Lower lobe of right lung (tissue), 2 donors: ENCODE results near the gene ZNF462. TPM values are rescaled to one million over a fixed set of nuclear protein-coding genes. Genes with fewer than 3 reads are reported as not detected.

Source experiments
- ATAC-seq, 2 donors: fragments of 200-7000 bp; cut with Tn5 transposase; one replicate each; pipeline ENCODE4 v1.9.1; 2020 to 2022; ENCODE audit warnings: mild to moderate bottlenecking in 2 of 2, moderate library complexity in 2 of 2
- DNase-seq: peaks from one replicate; pipeline ENCODE4 v3.0.0-alpha.2; 2020
- H3K27ac ChIP-seq: fragments of 200-600 bp; one replicate; pipeline ENCODE4 v1.8.0; 2022
- H3K27me3 ChIP-seq: fragments of 200-600 bp; one replicate; pipeline ENCODE4 v1.8.0; 2022; ENCODE audit warnings: low read depth
- H3K36me3 ChIP-seq: fragments of 200-600 bp; one replicate; pipeline ENCODE4 v1.8.0; 2022; ENCODE audit warnings: mild to moderate bottlenecking
- H3K4me1 ChIP-seq: fragments of 200-600 bp; one replicate; pipeline ENCODE4 v1.8.0; 2022
- H3K4me3 ChIP-seq: fragments of 200-600 bp; one replicate; pipeline ENCODE4 v1.8.0; 2022; ENCODE audit warnings: mild to moderate bottlenecking
- H3K9me3 ChIP-seq: fragments of 200-600 bp; one replicate; pipeline ENCODE4 v1.8.0; 2022
- intact Hi-C: fragments of 100-400 bp; cut with DNase I; formaldehyde crosslinking; loops from one replicate; pipeline ENCODE4 v1.11.0; 2022
- total RNA-seq: library from RNA; stranded (reverse); fragmentation: NEBNext Ultra II Directional; extraction: Animal tissue kit (Norgen Biotek cat#: 25700); gene quantifications from one replicate; pipeline ENCODE4 v1.2.1, GENCODE V29; 2021
- TF ChIP-seq, protein P1 (sequence below): fragments of 200-600 bp; IDR thresholded peaks from one replicate; pipeline ENCODE4 v1.8.0; 2022; ENCODE audit warnings: antibody characterized with exemption, mild to moderate bottlenecking
- donor health status: DM: no; HTN: yes; CAD: no; lungs with severe emphysema.

Gene ZNF462
- total RNA-seq, 1 donor from 2014 or later = 24.4 TPM

DNA sequence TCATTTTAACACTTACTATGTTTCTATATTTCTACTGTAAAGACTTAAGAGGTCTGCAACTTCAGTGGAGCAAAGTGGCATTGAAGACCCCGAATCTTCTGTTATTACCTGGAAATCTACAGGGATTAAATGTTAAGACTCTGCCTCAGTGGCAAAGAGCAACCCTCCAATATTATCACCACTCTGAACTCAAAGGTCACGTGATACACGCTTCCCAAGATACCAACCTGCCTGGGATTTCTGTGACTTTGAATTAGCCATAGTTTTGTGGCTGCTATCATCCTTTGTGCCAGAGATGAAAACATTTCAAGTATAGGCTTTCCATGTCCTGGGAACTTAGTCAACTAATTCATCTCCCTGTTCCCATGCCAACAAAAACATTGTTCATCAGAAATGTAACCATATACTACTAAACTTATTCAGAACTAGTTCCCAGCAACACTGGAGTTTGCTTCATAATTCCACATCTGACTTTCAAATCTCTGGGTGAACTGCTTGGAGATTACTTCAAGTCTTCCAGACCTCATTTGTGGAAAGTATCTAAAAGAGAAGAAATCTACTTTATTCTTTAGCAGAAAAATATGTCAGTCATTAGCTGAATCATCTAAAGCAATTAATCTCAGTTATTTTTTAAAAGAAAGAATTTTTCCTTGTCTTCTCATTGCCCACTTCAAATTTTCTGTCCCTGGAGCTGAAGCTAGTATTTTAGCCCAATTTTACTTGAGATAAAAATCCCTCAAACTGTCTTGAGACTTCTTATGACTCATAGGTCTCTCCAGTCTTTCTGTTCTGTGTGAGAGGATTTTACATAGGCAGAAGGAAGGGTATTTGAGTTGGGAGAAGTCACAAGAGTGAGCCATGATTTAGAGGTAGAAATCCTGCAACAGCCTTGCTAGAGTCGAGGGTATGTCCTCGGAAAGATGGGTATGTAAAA lies 83.0 kb downstream of the ZNF462 start:
- Histone ChIP-seq H3K27ac (no peak overlapping the region), H3K4me3 (no peak overlapping the region), H3K36me3 (no peaks in the 10 kb centered on the region), H3K4me1 (no peaks in the 10 kb centered on the region), H3K27me3 (no peaks in the 10 kb centered on the region), H3K9me3 (no peaks in the 10 kb centered on the region)
- TF ChIP-seq, protein P1, sequence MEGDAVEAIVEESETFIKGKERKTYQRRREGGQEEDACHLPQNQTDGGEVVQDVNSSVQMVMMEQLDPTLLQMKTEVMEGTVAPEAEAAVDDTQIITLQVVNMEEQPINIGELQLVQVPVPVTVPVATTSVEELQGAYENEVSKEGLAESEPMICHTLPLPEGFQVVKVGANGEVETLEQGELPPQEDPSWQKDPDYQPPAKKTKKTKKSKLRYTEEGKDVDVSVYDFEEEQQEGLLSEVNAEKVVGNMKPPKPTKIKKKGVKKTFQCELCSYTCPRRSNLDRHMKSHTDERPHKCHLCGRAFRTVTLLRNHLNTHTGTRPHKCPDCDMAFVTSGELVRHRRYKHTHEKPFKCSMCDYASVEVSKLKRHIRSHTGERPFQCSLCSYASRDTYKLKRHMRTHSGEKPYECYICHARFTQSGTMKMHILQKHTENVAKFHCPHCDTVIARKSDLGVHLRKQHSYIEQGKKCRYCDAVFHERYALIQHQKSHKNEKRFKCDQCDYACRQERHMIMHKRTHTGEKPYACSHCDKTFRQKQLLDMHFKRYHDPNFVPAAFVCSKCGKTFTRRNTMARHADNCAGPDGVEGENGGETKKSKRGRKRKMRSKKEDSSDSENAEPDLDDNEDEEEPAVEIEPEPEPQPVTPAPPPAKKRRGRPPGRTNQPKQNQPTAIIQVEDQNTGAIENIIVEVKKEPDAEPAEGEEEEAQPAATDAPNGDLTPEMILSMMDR = no peak
- ATAC-seq (no peak), DNase-seq (no peak)
- intact Hi-C loops = no loop called here

DNA sequence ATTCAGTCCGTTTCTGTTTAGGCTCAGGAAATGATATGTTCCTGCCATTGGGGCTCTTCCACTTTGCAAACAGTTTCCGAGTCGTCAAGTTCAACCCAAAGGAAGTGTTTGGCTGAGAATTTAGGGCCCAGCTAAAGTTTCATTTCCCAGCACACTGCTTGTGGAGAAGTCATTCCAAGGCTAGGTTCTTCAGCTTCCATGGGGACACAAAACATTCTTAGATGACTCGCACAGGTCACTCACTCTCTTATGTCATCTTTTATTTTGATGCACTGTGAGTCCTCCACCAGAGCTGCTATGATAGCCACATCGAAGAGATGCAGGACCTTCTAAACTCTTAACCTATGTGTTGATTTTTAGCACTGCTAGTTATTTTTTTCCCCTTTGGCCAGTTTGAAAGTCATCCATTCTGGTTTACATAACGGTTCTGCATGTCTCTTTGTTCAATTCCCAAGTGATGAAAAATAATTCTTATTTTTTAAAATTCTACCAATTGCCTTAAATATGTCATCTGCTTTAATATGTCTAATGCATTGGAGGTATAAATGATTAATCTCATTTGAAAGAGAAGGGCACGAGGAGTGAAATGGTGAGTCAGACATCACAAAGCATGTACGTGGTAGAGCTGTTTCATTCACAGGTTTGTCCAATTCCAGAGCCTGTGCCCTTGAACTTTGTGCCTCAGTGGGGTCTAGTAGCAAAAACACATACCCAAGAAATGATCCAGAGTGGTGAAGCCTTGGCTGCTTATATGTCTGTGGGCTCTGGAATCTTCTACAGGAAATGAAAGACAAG lies 84.3 kb downstream of the ZNF462 start:
- intact Hi-C loops = no loop called here
- H3K27me3 ChIP-seq = no peaks in the 10 kb centered on the region
- DNase-seq (no peak), ATAC-seq (no peak)
- H3K4me1 ChIP-seq = no peaks in the 10 kb centered on the region
- H3K4me3 ChIP-seq = no peak overlapping the region
- TF ChIP-seq, protein P1 = no peak
- H3K9me3 ChIP-seq = no peaks in the 10 kb centered on the region
- H3K36me3 ChIP-seq = no peaks in the 10 kb centered on the region
- no peak overlapping the region for H3K27ac ChIP-seq

DNA sequence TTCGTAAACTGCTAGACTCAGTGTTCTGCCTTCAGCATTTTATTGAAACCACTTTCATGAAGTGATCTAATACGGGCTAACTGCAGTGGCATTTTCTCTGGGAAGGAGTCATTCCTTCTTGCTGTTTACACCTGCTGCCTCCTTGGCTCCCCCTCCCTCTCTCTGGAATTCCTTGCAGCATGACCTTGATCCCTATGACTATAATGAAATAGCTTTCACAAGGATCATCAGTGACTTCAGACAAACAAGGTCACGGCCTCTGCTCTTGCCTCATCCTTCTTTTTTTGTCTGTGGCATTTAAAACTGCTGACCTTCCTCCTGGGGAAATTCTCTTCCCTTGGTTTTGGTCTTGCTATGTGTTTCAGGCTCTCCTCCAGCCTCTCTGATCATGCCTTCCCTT lies 90.2 kb downstream of the ZNF462 start:
- peaks cover 4% of the 10 kb centered on the region for H3K36me3 ChIP-seq
- ATAC-seq = peak in 1 of 2 donors; percentile 28
- DNase-seq = no peak
- H3K4me3 ChIP-seq = no peak overlapping the region
- no peaks in the 10 kb centered on the region for H3K4me1 ChIP-seq
- intact Hi-C loops = no loop called here
- H3K27ac ChIP-seq = no peak overlapping the region
- no peaks in the 10 kb centered on the region for H3K27me3 ChIP-seq
- TF ChIP-seq, protein P1 = no peak
- no peaks in the 10 kb centered on the region for H3K9me3 ChIP-seq

DNA sequence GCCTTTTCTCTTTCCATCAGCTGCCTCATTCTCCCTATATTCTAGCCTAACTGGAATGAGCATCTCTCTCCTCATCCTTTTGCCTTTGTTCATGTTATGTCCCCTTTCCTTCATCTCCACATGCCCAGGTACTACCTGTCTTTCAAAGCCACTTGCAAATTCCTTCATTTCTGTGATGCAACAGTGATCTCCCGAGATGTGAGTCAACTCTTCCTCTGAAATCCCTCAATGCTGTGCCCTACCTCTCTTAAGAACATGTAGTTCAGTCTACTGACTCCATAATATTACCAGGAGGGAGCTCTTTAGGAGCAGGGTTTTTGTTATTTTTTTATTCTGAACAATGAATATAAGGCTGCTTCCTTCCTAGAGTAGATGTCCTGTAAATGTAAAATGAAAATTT lies 91.6 kb downstream of the ZNF462 start:
- TF ChIP-seq, protein P1 = no peak

DNA sequence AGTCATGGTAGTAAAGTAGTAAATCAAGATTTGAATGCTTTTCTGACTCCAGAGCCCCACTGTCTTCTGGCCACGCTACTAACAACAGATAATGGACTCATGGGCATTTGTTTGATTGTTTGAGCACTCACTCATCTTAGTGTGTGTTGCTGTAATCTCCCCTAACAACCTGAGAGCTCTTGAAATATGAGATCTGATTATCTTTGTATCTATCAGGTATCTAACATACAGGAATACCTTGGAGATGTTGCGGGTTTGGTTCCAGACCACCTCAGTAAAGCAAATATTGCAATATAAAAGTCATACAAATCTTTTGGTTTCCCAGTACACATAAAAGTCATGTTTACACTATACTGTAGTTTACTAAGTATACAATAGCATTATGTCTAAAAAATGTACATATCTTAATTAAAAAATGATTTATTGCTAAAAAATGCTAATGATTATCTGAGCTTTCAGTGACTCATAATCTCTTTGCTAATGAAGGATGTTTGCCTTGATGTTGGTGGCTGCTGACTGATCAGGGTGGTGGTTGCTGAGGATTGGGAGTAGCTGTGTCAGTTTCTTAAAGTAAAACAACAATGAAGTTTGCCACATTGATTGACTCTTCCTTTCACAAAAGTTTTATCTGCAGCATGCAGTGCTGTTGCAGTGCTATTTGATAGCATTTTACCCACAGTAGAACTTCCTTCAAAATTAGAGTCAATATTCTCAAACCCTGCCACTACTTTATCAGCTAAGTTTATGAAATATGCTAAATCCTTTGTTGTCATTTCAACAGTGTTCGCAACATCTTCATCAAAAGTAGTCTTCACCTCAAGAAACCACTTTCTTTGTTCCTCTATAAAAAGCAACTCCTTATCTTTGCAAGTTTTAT lies 92.2 kb downstream of the ZNF462 start:
- Histone ChIP-seq H3K27me3 (no peaks in the 10 kb centered on the region), H3K4me1 (no peaks in the 10 kb centered on the region), H3K36me3 (peaks cover 7% of the 10 kb centered on the region), H3K9me3 (no peaks in the 10 kb centered on the region), H3K27ac (no peak overlapping the region), H3K4me3 (no peak overlapping the region)
- ATAC-seq = no peak
- intact Hi-C loops = no loop called here
- no peak for DNase-seq
- TF ChIP-seq, protein P1 = no peak

More for the DNA sequence above, 91.6 kb downstream of the ZNF462 start:
- Histone ChIP-seq H3K4me3 (no peak overlapping the region), H3K27me3 (no peaks in the 10 kb centered on the region), H3K36me3 (peaks cover 7% of the 10 kb centered on the region), H3K27ac (no peak overlapping the region), H3K9me3 (no peaks in the 10 kb centered on the region), H3K4me1 (no peaks in the 10 kb centered on the region)
- DNase-seq = no peak
- no peak for ATAC-seq
- intact Hi-C loops = no loop called here
